Fibroblast of pulmonary artery (primary cell): Measurements from ENCODE around the gene LARP1.
A peak's percentile ranks its signal among the peaks of the same experiment; 100 is the strongest.

Experiments
- DNase-seq: peaks from one replicate; pipeline ENCODE4 v3.0.0-alpha.2; 2010; ENCODE audit warnings: low read depth
- H3K4me3 ChIP-seq: replicated peaks from 2 replicates; pipeline ENCODE4 v1.5.1; 2011; ENCODE audit warnings: low read depth, mild to moderate bottlenecking, control low read depth, low read length, moderate library complexity
- TF ChIP-seq, protein P1 (sequence below): IDR thresholded peaks from 2 replicates; pipeline ENCODE4 v1.5.1; 2011; ENCODE audit warnings: mild to moderate bottlenecking, control low read depth, low read length, inconsistent platforms; ENCODE audit errors: missing control alignments

Gene LARP1

DNA sequence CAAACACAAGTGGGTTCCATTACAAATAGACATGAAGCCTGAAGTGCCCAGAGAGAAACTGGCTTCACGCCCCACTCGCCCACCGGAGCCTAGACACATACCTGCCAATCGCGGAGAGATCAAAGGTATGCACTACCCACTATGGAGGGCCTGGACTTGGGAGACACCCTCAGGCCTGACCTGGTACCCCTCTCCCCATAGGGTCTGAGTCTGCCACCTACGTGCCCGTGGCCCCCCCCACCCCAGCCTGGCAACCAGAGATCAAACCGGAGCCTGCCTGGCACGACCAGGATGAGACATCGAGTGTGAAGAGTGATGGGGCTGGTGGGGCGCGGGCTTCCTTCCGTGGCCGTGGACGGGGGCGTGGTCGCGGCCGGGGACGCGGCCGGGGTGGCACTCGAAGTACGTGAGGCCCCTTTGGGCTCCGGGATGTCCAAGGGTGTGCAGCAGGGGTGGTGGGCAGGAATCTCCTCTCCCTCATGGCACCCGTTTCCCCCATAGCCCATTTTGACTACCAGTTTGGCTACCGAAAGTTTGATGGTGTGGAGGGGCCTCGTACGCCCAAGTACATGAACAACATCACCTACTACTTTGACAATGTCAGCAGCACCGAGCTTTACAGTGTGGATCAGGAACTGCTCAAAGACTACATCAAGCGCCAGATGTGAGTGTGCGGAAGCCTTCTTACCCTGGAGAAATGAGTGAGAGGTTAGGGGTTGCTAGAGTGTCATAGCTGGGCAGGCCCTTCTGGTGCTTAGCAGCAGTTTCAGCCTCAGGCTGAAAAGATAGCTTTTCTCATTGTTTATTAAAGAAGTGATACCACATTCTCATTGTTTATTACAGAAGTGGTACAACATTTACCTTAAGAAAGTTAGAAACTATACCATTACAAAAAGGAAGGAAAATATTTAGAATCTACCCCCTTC, 38.7 kb downstream of the LARP1 start:
- DNase-seq = peak; percentile 32
- H3K4me3 ChIP-seq = no peak overlapping the region
- TF ChIP-seq, protein P1, sequence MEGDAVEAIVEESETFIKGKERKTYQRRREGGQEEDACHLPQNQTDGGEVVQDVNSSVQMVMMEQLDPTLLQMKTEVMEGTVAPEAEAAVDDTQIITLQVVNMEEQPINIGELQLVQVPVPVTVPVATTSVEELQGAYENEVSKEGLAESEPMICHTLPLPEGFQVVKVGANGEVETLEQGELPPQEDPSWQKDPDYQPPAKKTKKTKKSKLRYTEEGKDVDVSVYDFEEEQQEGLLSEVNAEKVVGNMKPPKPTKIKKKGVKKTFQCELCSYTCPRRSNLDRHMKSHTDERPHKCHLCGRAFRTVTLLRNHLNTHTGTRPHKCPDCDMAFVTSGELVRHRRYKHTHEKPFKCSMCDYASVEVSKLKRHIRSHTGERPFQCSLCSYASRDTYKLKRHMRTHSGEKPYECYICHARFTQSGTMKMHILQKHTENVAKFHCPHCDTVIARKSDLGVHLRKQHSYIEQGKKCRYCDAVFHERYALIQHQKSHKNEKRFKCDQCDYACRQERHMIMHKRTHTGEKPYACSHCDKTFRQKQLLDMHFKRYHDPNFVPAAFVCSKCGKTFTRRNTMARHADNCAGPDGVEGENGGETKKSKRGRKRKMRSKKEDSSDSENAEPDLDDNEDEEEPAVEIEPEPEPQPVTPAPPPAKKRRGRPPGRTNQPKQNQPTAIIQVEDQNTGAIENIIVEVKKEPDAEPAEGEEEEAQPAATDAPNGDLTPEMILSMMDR = no peak

DNA sequence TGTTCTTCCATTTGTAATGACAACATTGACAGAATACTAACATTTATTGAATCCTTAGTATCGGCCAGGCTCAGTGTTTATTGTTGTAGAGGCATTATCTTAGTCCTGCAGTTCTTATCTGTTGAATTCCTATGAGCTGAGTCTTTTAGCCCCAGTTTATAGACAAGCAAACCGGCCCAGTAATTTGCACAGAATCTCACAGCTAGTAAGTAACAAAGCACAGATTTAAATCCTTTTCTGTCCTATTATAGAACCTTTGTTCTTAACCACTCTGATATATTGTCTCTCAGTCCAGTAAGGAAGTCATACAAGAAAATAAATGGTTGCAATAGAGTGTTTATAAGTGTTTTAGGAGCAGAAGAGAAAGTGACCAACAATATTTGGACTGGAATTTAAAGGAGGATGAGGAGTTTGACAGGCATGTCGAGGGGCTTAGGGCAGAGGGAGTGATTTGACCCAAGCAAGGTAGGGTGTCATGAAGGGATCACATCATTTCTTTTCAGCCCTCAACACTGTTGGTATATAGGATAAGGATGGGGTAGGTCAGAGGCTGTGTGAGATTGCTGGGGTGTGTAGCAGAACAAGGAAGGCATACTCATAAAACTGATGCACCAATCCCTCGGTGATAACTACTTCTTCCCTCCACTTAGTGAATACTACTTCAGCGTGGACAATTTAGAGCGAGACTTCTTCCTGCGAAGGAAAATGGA, 39.5 kb downstream of the LARP1 start:
- H3K4me3 ChIP-seq = no peak overlapping the region
- DNase-seq = peak; percentile 64
- TF ChIP-seq, protein P1 = no peak

DNA sequence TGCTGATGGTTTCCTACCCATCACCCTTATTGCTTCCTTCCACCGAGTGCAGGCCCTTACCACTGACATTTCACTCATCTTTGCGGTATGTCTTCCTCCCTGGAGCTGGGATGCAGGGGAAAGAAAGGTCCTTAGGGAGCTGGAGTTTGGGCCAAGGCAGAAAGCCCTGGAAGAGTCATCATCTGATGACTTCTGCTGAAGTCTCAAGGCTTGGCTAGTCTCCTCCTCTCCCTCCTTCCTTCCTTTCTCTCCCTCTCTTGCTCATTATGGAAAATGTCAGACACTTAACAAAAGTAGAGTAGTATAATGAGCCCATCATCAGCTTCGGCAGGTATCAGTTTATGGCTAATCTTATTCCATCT, 40.0 kb downstream of the LARP1 start:
- H3K4me3 ChIP-seq = no peak overlapping the region
- TF ChIP-seq, protein P1 = no peak
- peak; percentile 14 for DNase-seq

DNA sequence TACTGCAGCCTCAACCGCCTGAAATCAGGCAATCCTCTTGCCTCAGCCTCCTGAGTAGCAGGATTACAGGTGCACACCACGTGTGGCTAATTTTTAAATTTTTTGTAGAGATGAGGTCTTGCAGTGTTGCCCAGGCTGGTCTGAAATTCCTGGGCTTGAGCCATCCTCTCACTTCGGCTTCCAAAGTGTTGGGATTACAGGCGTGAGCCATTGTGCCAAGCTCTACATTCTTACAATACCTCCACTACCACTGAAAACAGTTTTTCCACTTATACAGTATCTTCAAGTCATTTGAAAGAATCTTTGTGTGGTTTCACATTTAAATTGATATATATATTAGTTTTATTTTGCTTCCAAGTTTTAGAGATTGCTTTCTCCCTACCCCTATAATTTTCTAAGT, 42.6 kb downstream of the LARP1 start:
- no peak for DNase-seq
- no peak overlapping the region for H3K4me3 ChIP-seq
- TF ChIP-seq, protein P1 = no peak

DNA sequence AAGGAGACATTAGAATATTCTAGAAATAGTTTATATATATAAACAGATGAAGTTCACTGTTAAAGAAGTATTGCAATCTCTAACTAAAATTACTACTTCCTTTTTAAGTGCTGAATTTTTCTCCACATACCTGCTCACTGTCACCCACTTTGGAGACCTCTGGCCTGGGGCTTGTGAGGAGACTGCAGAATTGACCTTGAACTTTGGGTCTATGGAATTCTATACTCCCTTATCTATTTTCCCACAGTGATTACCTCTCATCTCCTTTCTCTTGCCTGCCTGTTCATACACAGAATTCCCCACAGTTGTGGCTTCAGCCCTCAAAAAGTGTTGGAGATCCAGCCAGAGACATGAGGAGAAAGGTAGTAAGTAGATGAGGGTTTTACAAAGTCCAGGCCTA, 45.4 kb downstream of the LARP1 start:
- TF ChIP-seq, protein P1 = no peak
- no peak overlapping the region for H3K4me3 ChIP-seq
- no peak for DNase-seq

DNA sequence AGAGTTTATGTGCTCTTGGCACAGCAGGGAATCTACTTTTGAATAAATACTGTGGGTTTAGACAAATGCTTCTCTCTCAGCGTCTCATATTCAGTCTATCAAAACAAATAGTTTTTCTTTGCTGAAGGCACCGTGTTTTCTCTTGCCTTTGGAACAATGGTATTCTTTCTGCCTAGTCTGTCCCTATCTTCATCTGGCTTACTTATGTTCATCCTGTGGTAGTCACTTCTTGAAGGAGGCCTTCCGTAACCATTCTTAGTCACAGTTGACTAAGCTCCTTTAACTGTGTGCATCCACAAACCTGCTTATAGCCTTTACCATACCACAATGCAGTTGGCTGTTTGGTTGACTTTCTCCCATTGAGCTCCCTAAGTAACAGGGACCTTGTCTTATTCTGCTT, 45.9 kb downstream of the LARP1 start:
- TF ChIP-seq, protein P1 = no peak
- DNase-seq = peak; percentile 49
- H3K4me3 ChIP-seq = no peak overlapping the region
